GM12878 (cell line): ENCODE results near the gene SLC35F3. TPM values are rescaled to one million over a fixed set of nuclear protein-coding genes. Genes with fewer than 3 reads are reported as not detected.
A peak's percentile ranks its signal among the peaks of the same experiment; 100 is the strongest.

Source experiments
- ATAC-seq: fragments of 200-7000 bp; cut with Tn5 transposase; 3 replicates; pipeline ENCODE4 v1.9.1; 2020; ENCODE audit warnings: mild to moderate bottlenecking, moderate library complexity
- BruUV-seq: library from RNA; stranded (reverse); fragments of 400-500 nt; replicated peaks from 2 replicates; lab custom pipeline; 2021; lab: Mats Ljungman, UMichigan
- CTCF ChIA-PET: fragments of 300-600 bp; sonication (Branson Sonifier 250); formaldehyde crosslinking; extraction: SDS; loops from one replicate; lab custom pipeline; 2021; ENCODE audit warnings: inconsistent platforms; lab: Yijun Ruan, JAX
- POLR2A ChIA-PET: fragments of 350-600 bp; formaldehyde crosslinking; extraction: SDS; loops from one replicate; lab custom pipeline; 2021; ENCODE audit warnings: inconsistent platforms; lab: Charles Lee
- RAD21 ChIA-PET: fragments of 300-600 bp; sonication (Branson Sonifier 250); formaldehyde crosslinking; loops from one replicate; lab custom pipeline; 2023; ENCODE audit warnings: antibody characterized with exemption; ENCODE audit not compliant: unreplicated experiment; lab: Charles Lee
- SMC1A ChIA-PET: fragments of 300-600 bp; sonication (Branson Sonifier 250); formaldehyde crosslinking; loops from one replicate; lab custom pipeline; 2023; ENCODE audit not compliant: unreplicated experiment, uncharacterized antibody; lab: Charles Lee
- DNase-seq: peaks from one replicate; pipeline ENCODE4 v3.0.0-alpha.2; 2011; ENCODE audit warnings: low read depth, low spot score
- FAIRE-seq: peaks from 3 replicates; lab custom pipeline; 2011; peaks lifted over from hg19 to GRCh38; lab: Jason Lieb, UNC
- H2AFZ ChIP-seq: 2 replicates; pipeline ENCODE4 v1.6.0; 2011; ENCODE audit warnings: low read depth, low read length, control low read depth; ENCODE audit not compliant: control insufficient read depth
- H3K27ac ChIP-seq: 2 replicates; pipeline ENCODE4 v1.5.1; 2011; ENCODE audit warnings: control low read depth; ENCODE audit not compliant: control insufficient read depth, insufficient read depth
- H3K27me3 ChIP-seq, 2 experiments: replicated peaks in 1 of 2; 2 replicates each; pipeline versions ENCODE4 v1.6.0 to v1.6.1; 2011; ENCODE audit warnings: low read length in 1 of 2; ENCODE audit not compliant: control insufficient read depth in 2 of 2, insufficient read depth in 2 of 2
- H3K36me3 ChIP-seq, 2 experiments: 2 replicates each; pipeline ENCODE4 v1.5.1; 2011; ENCODE audit warnings: low read length in 1 of 2; ENCODE audit not compliant: control insufficient read depth in 2 of 2, insufficient read depth in 2 of 2
- H3K4me1 ChIP-seq: 2 replicates; pipeline ENCODE4 v1.6.1; 2011; ENCODE audit warnings: mild to moderate bottlenecking, low read length, moderate library complexity, mixed read lengths; ENCODE audit not compliant: control insufficient read depth, insufficient read depth
- H3K4me2 ChIP-seq: 2 replicates; pipeline ENCODE4 v1.6.0; 2011; ENCODE audit warnings: control low read depth; ENCODE audit not compliant: control insufficient read depth, insufficient read depth
- H3K4me3 ChIP-seq: fragments of 200-600 bp; sonication (generic); 2 replicates; pipeline ENCODE4 v1.5.1; 2016
- H3K79me2 ChIP-seq: 2 replicates; pipeline ENCODE4 v1.6.0; 2011; ENCODE audit warnings: low read length; ENCODE audit not compliant: control insufficient read depth, insufficient read depth
- H3K9ac ChIP-seq: 2 replicates; pipeline ENCODE4 v1.8.0; 2011; ENCODE audit warnings: low read length, control low read depth, mixed read lengths; ENCODE audit not compliant: control insufficient read depth, insufficient read depth
- H3K9me3 ChIP-seq: replicated peaks from 3 replicates; pipeline ENCODE4 v1.5.1; 2011; ENCODE audit warnings: mild to moderate bottlenecking, low read length; ENCODE audit not compliant: control insufficient read depth, insufficient read depth
- H4K20me1 ChIP-seq: 2 replicates; pipeline ENCODE4 v1.6.0; 2011; ENCODE audit not compliant: control insufficient read depth, insufficient read depth
- CHD2 ChIP-seq: IDR thresholded peaks from 2 replicates; pipeline ENCODE4 v1.6.1; 2011; ENCODE audit warnings: low read depth, low read length, improper control_type of control experiment, borderline replicate concordance
- GABPA ChIP-seq: IDR thresholded peaks from 2 replicates; pipeline ENCODE4 v1.6.1; 2014; ENCODE audit warnings: antibody characterized with exemption, low read depth, mild to moderate bottlenecking, inconsistent platforms
- POLR2AphosphoS5 ChIP-seq: IDR thresholded peaks from 2 replicates; pipeline ENCODE4 v1.6.1; 2011; ENCODE audit warnings: mild to moderate bottlenecking, low read length, inconsistent platforms
- RAD21 ChIP-seq: IDR thresholded peaks from 2 replicates; pipeline ENCODE4 v1.6.1; 2011; ENCODE audit warnings: mild to moderate bottlenecking, low read depth, low read length, moderate library complexity; ENCODE audit not compliant: insufficient read depth
- RB1 ChIP-seq: fragments of 450-650 bp; formaldehyde crosslinking; IDR thresholded peaks from 2 replicates; pipeline ENCODE4 v1.6.1; 2017; ENCODE audit warnings: mild to moderate bottlenecking, borderline replicate concordance
- SMAD5 ChIP-seq: IDR thresholded peaks from 2 replicates; pipeline ENCODE4 v1.6.1; 2016; ENCODE audit warnings: antibody characterized with exemption, low read depth
- SMC3 ChIP-seq: IDR thresholded peaks from 2 replicates; pipeline ENCODE4 v1.6.1; 2011; ENCODE audit warnings: low read length, improper control_type of control experiment, borderline replicate concordance
- TBL1XR1 ChIP-seq: IDR thresholded peaks from 2 replicates; pipeline ENCODE4 v1.6.1; 2012; ENCODE audit warnings: low read depth, low read length, improper control_type of control experiment
- WGBS: methylation state at CpG from one replicate; pipeline ENCODE4 v1.1.6; 2016; ENCODE audit warnings: low lambda C conversion rate; ENCODE audit not compliant: insufficient replicate concordance, insufficient coverage; ENCODE audit errors: missing lambda C conversion rate; 5-methylcytosine and 5-hydroxymethylcytosine counted together
- in situ Hi-C: fragments of 300-500 bp; cut with MboI; formaldehyde crosslinking; loops from 9 replicates; pipeline ENCODE4 v1.14.3; 2018; ENCODE audit warnings: mixed read lengths
- intact Hi-C: fragments of 100-400 bp; cut with micrococcal nuclease; formaldehyde crosslinking; loops from one replicate; pipeline ENCODE4 v1.14.2; 2022; ENCODE audit not compliant: unreplicated experiment
- polyA plus RNA-seq, 11 experiments: library from polyadenylated mRNA; depleted of rRNA in 4 of 11; unstranded in 6 of 11; stranded (reverse) in 5 of 11; fragments of >200 nt; fragmentation: Nextera tagmentation in 4 of 11; fragmentation: Illumina TruSeq in 1 of 11; extraction: Ambion mirVana in 4 of 11; extraction: Trizol in 1 of 11; gene quantifications; 1 replicate in 1 of 11; 2 replicates in 10 of 11; pipeline versions ENCODE4 v1.2.1 to v1.2.3, GENCODE V29; 2011 to 2016; ENCODE audit warnings: inconsistent platforms in 2 of 11, missing spikeins in 2 of 11, low read depth in 1 of 11
- total RNA-seq, 4 experiments: library from RNA; depleted of rRNA in 3 of 4; stranded (reverse); fragments of >200 nt in 3 of 4; fragmentation: Illumina TruSeq in 1 of 4; extraction: Trizol in 1 of 4; gene quantifications; 2 replicates each; pipeline versions ENCODE4 v1.2.1 to v1.2.3, GENCODE V29; 2013 to 2021
- TF ChIP-seq, protein P1 (sequence below): fragments of 450-650 bp; IDR thresholded peaks from 2 replicates; pipeline ENCODE4 v1.6.1; 2016; ENCODE audit warnings: mild to moderate bottlenecking
- TF ChIP-seq, protein P2 (sequence below), 3 experiments: IDR thresholded peaks in 2 of 3; conservative IDR thresholded peaks in 1 of 3; 2 replicates each; pipeline ENCODE4 v1.5.1; 2011; ENCODE audit warnings: low read depth in 3 of 3, low read length in 3 of 3, mild to moderate bottlenecking in 3 of 3, control low read depth in 2 of 3, moderate library complexity in 2 of 3, inconsistent platforms in 1 of 3, mixed read lengths in 1 of 3; ENCODE audit not compliant: control insufficient read depth in 2 of 3, insufficient read depth in 1 of 3; ENCODE audit errors: extremely low read depth in 1 of 3
- TF ChIP-seq, protein P3 (sequence below): fragments of 450-650 bp; IDR thresholded peaks from 2 replicates; pipeline ENCODE4 v1.6.1; 2017; ENCODE audit warnings: mild to moderate bottlenecking, moderate library complexity

SLC35F3 gene
- total and polyA plus RNA-seq, 10 of the 15 experiments (the other 5 are each of a cell fraction or from before 2014, with no cell fraction given) = 1.0 to 8.6 (median 5.7) TPM

DNA sequence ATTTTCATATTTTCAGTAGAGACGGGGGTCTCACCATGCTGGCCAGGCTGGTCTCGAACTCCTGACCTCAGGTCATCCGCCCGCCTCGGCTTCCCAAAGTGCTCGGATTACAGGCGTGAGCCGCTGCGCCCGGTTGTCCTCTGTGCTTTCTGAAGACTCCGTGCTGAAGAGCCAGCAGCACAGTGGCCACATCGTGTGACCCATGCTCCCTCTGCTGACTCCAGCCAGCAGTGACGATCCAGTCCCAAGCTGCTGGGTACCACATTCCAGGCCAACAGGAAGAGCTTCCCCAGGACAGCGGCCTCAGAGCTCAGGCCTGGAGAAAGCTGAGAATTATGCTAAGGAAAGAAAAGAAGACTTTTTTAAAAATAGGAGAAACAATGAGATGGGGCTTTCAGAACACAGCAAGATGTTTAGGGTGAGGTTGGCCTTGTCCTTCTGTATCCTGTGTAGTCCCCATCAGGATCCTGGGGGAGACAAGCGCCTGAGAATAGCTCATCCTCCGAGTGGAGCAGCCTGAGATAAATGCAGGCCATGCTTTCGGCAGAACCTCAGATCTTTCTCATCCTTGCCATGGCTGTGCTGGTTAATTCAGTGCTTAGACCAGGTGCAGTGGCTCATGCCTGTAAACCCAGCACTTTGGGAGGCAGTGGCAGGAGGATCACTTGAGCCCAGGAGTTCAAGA is 207.1 kb downstream of the SLC35F3 start:
- Histone ChIP-seq H3K36me3 (no peaks in the 10 kb centered on the region), H3K9ac (no peak overlapping the region), H3K4me3 (no peak overlapping the region), H2AFZ (no peak overlapping the region), H3K4me1 (no peaks in the 10 kb centered on the region), H3K27me3 (peaks cover 0 to 3% of the 10 kb centered on the region in 2 experiments; a peak in 1 of 4 replicates), H3K27ac (no peak overlapping the region), H3K9me3 (no peaks in the 10 kb centered on the region), H4K20me1 (no peaks in the 10 kb centered on the region), H3K4me2 (no peak overlapping the region), H3K79me2 (no peaks in the 10 kb centered on the region)
- TF ChIP-seq RB1 = no peak
- no peak for TF ChIP-seq GABPA
- 0 out of 2 replicates have a peak, but pooled peaks have one; percentile 21 for TF ChIP-seq RAD21
- no peak for TF ChIP-seq POLR2AphosphoS5
- no peak for TF ChIP-seq TBL1XR1
- TF ChIP-seq CHD2 = no peak
- TF ChIP-seq SMC3 = peak; percentile 25; the same call in 1 of the 2 replicates
- TF ChIP-seq, protein P1, sequence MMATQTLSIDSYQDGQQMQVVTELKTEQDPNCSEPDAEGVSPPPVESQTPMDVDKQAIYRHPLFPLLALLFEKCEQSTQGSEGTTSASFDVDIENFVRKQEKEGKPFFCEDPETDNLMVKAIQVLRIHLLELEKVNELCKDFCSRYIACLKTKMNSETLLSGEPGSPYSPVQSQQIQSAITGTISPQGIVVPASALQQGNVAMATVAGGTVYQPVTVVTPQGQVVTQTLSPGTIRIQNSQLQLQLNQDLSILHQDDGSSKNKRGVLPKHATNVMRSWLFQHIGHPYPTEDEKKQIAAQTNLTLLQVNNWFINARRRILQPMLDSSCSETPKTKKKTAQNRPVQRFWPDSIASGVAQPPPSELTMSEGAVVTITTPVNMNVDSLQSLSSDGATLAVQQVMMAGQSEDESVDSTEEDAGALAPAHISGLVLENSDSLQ = no peak
- TF ChIP-seq, protein P2, sequence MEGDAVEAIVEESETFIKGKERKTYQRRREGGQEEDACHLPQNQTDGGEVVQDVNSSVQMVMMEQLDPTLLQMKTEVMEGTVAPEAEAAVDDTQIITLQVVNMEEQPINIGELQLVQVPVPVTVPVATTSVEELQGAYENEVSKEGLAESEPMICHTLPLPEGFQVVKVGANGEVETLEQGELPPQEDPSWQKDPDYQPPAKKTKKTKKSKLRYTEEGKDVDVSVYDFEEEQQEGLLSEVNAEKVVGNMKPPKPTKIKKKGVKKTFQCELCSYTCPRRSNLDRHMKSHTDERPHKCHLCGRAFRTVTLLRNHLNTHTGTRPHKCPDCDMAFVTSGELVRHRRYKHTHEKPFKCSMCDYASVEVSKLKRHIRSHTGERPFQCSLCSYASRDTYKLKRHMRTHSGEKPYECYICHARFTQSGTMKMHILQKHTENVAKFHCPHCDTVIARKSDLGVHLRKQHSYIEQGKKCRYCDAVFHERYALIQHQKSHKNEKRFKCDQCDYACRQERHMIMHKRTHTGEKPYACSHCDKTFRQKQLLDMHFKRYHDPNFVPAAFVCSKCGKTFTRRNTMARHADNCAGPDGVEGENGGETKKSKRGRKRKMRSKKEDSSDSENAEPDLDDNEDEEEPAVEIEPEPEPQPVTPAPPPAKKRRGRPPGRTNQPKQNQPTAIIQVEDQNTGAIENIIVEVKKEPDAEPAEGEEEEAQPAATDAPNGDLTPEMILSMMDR (IDR thresholded peaks at IDR 0.05 in 2 of 3, conservative IDR thresholded peaks at IDR 0.05 in 1 of 3; ENCODE audit: control insufficient read depth in 2 of 3, extremely low read depth in 1 of 3, insufficient read depth in 1 of 3, low read depth in 3 of 3, low read length in 3 of 3) = peak in 2 of 3 experiments; percentile 26 to 39; a peak in 3 of 6 replicates
- no peak for TF ChIP-seq SMAD5
- TF ChIP-seq, protein P3, sequence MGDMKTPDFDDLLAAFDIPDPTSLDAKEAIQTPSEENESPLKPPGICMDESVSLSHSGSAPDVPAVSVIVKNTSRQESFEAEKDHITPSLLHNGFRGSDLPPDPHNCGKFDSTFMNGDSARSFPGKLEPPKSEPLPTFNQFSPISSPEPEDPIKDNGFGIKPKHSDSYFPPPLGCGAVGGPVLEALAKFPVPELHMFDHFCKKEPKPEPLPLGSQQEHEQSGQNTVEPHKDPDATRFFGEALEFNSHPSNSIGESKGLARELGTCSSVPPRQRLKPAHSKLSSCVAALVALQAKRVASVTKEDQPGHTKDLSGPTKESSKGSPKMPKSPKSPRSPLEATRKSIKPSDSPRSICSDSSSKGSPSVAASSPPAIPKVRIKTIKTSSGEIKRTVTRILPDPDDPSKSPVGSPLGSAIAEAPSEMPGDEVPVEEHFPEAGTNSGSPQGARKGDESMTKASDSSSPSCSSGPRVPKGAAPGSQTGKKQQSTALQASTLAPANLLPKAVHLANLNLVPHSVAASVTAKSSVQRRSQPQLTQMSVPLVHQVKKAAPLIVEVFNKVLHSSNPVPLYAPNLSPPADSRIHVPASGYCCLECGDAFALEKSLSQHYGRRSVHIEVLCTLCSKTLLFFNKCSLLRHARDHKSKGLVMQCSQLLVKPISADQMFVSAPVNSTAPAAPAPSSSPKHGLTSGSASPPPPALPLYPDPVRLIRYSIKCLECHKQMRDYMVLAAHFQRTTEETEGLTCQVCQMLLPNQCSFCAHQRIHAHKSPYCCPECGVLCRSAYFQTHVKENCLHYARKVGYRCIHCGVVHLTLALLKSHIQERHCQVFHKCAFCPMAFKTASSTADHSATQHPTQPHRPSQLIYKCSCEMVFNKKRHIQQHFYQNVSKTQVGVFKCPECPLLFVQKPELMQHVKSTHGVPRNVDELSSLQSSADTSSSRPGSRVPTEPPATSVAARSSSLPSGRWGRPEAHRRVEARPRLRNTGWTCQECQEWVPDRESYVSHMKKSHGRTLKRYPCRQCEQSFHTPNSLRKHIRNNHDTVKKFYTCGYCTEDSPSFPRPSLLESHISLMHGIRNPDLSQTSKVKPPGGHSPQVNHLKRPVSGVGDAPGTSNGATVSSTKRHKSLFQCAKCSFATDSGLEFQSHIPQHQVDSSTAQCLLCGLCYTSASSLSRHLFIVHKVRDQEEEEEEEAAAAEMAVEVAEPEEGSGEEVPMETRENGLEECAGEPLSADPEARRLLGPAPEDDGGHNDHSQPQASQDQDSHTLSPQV = no peak
- ATAC-seq = peak; percentile 66
- FAIRE-seq = no peak
- 46% methylated on average over 17 of the region's 17 CpGs for WGBS
- ChIA-PET CTCF (interaction anchor here (0.6 to 1.3 kb wide), 6 partner anchors 13 to 1106 kb away, joined by 3 to 4 read pairs (median 3); no protein-coding TSS in a partner anchor), SMC1A (no interaction called here), RAD21 (interaction anchor here (1.2 to 2.6 kb wide), 4 partner anchors 198 to 805 kb away, joined by 3 to 10 read pairs (median 3); no protein-coding TSS in a partner anchor), POLR2A (no interaction called here)
- intact Hi-C loops (loop anchor here (1.0 to 10.0 kb wide), 6 partner anchors 201 to 1303 kb away; partner anchors contain the start of gene TARBP1), in situ Hi-C loops (loop anchor here (25.0 kb wide), 1 partner anchor 976 kb away; no protein-coding TSS in a partner anchor)
- no TSS peak for BruUV-seq
- no peak for DNase-seq
